Activated CD8-positive, alpha-beta memory T cell treated with anti-CD3 and anti-CD28 coated beads for 24 hours (primary cell): ENCODE measurements around the gene TRIM62.

ENCODE experiments used
- DNase-seq: peaks from one replicate; pipeline ENCODE4 v3.0.0-alpha.2; 2020

TRIM62 gene

GRCh38 chr1:33097137-33097611 is 84.7 kb downstream of the TRIM62 start:
- no peak for DNase-seq

GRCh38 chr1:33096363-33097005 is 85.4 kb downstream of the TRIM62 start:
- DNase-seq = no peak
